Memory B cell (primary cell): ENCODE measurements around the gene MYLK4.

Source experiments
- ATAC-seq: fragments of 150-1000 bp; cut with Tn5 transposase; 2 replicates; pipeline ENCODE4 v1.10.0; 2021; ENCODE audit warnings: low read depth, mild to moderate bottlenecking, moderate library complexity
- DNase-seq, 2 donors: peaks; one replicate each; pipeline ENCODE4 v3.0.0; 2022; ENCODE audit warnings: low spot score in 2 of 2
- H3K27ac Mint-ChIP-seq: one replicate; pipeline ENCODE4 v1.8.0; 2022; ENCODE audit warnings: mild to moderate bottlenecking, moderate library complexity, mixed read lengths
- H3K27me3 Mint-ChIP-seq: one replicate; pipeline ENCODE4 v1.8.0; 2022; ENCODE audit warnings: mixed read lengths
- H3K36me3 Mint-ChIP-seq: one replicate; pipeline ENCODE4 v1.8.0; 2022; ENCODE audit warnings: mild to moderate bottlenecking, mixed read lengths
- H3K4me1 Mint-ChIP-seq: one replicate; pipeline ENCODE4 v1.8.0; 2022; ENCODE audit warnings: mixed read lengths
- H3K4me3 Mint-ChIP-seq: one replicate; pipeline ENCODE4 v1.8.0; 2022; ENCODE audit warnings: mild to moderate bottlenecking, moderate library complexity, mixed read lengths
- H3K9me3 Mint-ChIP-seq: one replicate; pipeline ENCODE4 v1.8.0; 2022; ENCODE audit warnings: mixed read lengths

Gene MYLK4

GRCh38 chr6:2632976-2633584, 117.6 kb downstream of the MYLK4 start:
- no peak overlapping the region for H3K27ac Mint-ChIP-seq
- H3K27me3 Mint-ChIP-seq: peaks cover 5% of the 10 kb centered on the region
- no peaks in the 10 kb centered on the region for H3K36me3 Mint-ChIP-seq
- no peaks in the 10 kb centered on the region for H3K4me1 Mint-ChIP-seq
- ATAC-seq (no peak), DNase-seq (no peak)
- H3K4me3 Mint-ChIP-seq: no peak overlapping the region
- no peaks in the 10 kb centered on the region for H3K9me3 Mint-ChIP-seq

- no peaks in the 10 kb centered on the region for H3K9me3 Mint-ChIP-seq
- no peak for ATAC-seq
- H3K36me3 Mint-ChIP-seq: no peaks in the 10 kb centered on the region
- peaks cover 4% of the 10 kb centered on the region for H3K27me3 Mint-ChIP-seq
- no peaks in the 10 kb centered on the region for H3K4me1 Mint-ChIP-seq
- H3K27ac Mint-ChIP-seq: no peak overlapping the region
- no peak overlapping the region for H3K4me3 Mint-ChIP-seq
- DNase-seq: no peak
These were observed 118.4 kb downstream of the MYLK4 start for GRCh38 chr6:2632368-2632767.

- Mint-ChIP-seq H3K36me3 (no peaks in the 10 kb centered on the region), H3K27ac (no peak overlapping the region), H3K4me1 (no peaks in the 10 kb centered on the region), H3K9me3 (no peaks in the 10 kb centered on the region), H3K4me3 (no peak overlapping the region), H3K27me3 (peaks cover 2% of the 10 kb centered on the region)
- no peak for DNase-seq
- no peak for ATAC-seq
These were observed 119.7 kb downstream of the MYLK4 start for GRCh38 chr6:2630891-2631571.

- Mint-ChIP-seq H3K27me3 (peaks cover 2% of the 10 kb centered on the region), H3K36me3 (no peaks in the 10 kb centered on the region), H3K9me3 (no peaks in the 10 kb centered on the region), H3K4me3 (no peak overlapping the region), H3K27ac (no peak overlapping the region), H3K4me1 (no peaks in the 10 kb centered on the region)
- DNase-seq (no peak), ATAC-seq (no peak)
These were observed 120.4 kb downstream of the MYLK4 start for GRCh38 chr6:2630359-2630758.

GRCh38 chr6:2626401-2626800, 124.3 kb downstream of the MYLK4 start:
- Mint-ChIP-seq H3K36me3 (no peaks in the 10 kb centered on the region), H3K27ac (no peak overlapping the region), H3K4me1 (no peaks in the 10 kb centered on the region), H3K27me3 (peaks cover 2% of the 10 kb centered on the region), H3K4me3 (no peak overlapping the region), H3K9me3 (no peaks in the 10 kb centered on the region)
- DNase-seq (no peak), ATAC-seq (no peak)

- no peak for DNase-seq
- no peak overlapping the region for H3K27ac Mint-ChIP-seq
- H3K9me3 Mint-ChIP-seq: no peaks in the 10 kb centered on the region
- no peaks in the 10 kb centered on the region for H3K4me1 Mint-ChIP-seq
- H3K36me3 Mint-ChIP-seq: no peaks in the 10 kb centered on the region
- H3K27me3 Mint-ChIP-seq: peaks cover 2% of the 10 kb centered on the region
- H3K4me3 Mint-ChIP-seq: no peak overlapping the region
- ATAC-seq: no peak
These were observed 125.1 kb downstream of the MYLK4 start for GRCh38 chr6:2625581-2625980.

GRCh38 chr6:2624177-2624576, 126.5 kb downstream of the MYLK4 start:
- Mint-ChIP-seq H3K4me1 (no peaks in the 10 kb centered on the region), H3K27me3 (peaks cover 2% of the 10 kb centered on the region), H3K9me3 (no peaks in the 10 kb centered on the region), H3K36me3 (no peaks in the 10 kb centered on the region), H3K4me3 (no peak overlapping the region), H3K27ac (no peak overlapping the region)
- DNase-seq (no peak), ATAC-seq (no peak)

- H3K4me3 Mint-ChIP-seq: no peak overlapping the region
- DNase-seq (no peak), ATAC-seq (no peak)
- no peaks in the 10 kb centered on the region for H3K9me3 Mint-ChIP-seq
- H3K27me3 Mint-ChIP-seq: peaks cover 3% of the 10 kb centered on the region
- no peak overlapping the region for H3K27ac Mint-ChIP-seq
- H3K36me3 Mint-ChIP-seq: no peaks in the 10 kb centered on the region
- no peaks in the 10 kb centered on the region for H3K4me1 Mint-ChIP-seq
These were observed 127.4 kb downstream of the MYLK4 start for GRCh38 chr6:2623295-2623694.

- H3K27me3 Mint-ChIP-seq: peaks cover 1% of the 10 kb centered on the region
- H3K27ac Mint-ChIP-seq: no peak overlapping the region
- DNase-seq: no peak
- H3K4me3 Mint-ChIP-seq: no peak overlapping the region
- ATAC-seq: no peak
- no peaks in the 10 kb centered on the region for H3K9me3 Mint-ChIP-seq
- H3K36me3 Mint-ChIP-seq: no peaks in the 10 kb centered on the region
- no peaks in the 10 kb centered on the region for H3K4me1 Mint-ChIP-seq
These were observed 128.1 kb downstream of the MYLK4 start for GRCh38 chr6:2622671-2623070.

- Mint-ChIP-seq H3K36me3 (no peaks in the 10 kb centered on the region), H3K27me3 (peaks cover 4% of the 10 kb centered on the region), H3K4me1 (no peaks in the 10 kb centered on the region), H3K27ac (no peak overlapping the region), H3K9me3 (no peaks in the 10 kb centered on the region), H3K4me3 (no peak overlapping the region)
- ATAC-seq: no peak
- DNase-seq: no peak
These were observed 131.1 kb downstream of the MYLK4 start for GRCh38 chr6:2619651-2620050.

- Mint-ChIP-seq H3K4me1 (no peaks in the 10 kb centered on the region), H3K4me3 (no peak overlapping the region), H3K9me3 (peaks cover 4% of the 10 kb centered on the region), H3K36me3 (no peaks in the 10 kb centered on the region), H3K27ac (no peak overlapping the region), H3K27me3 (peaks cover 10% of the 10 kb centered on the region)
- DNase-seq: no peak
- no peak for ATAC-seq
These were observed 133.0 kb downstream of the MYLK4 start for GRCh38 chr6:2617729-2618128.

- no peaks in the 10 kb centered on the region for H3K4me1 Mint-ChIP-seq
- H3K36me3 Mint-ChIP-seq: no peaks in the 10 kb centered on the region
- no peak for DNase-seq
- no peak overlapping the region for H3K27ac Mint-ChIP-seq
- peaks cover 10% of the 10 kb centered on the region for H3K27me3 Mint-ChIP-seq
- H3K4me3 Mint-ChIP-seq: no peak overlapping the region
- peaks cover 4% of the 10 kb centered on the region for H3K9me3 Mint-ChIP-seq
- no peak for ATAC-seq
These were observed 133.9 kb downstream of the MYLK4 start for GRCh38 chr6:2616811-2617210.

GRCh38 chr6:2615251-2615650, 135.5 kb downstream of the MYLK4 start:
- DNase-seq (no peak), ATAC-seq (no peak)
- no peak overlapping the region for H3K4me3 Mint-ChIP-seq
- H3K27ac Mint-ChIP-seq: no peak overlapping the region
- no peaks in the 10 kb centered on the region for H3K4me1 Mint-ChIP-seq
- H3K9me3 Mint-ChIP-seq: peaks cover 4% of the 10 kb centered on the region
- H3K27me3 Mint-ChIP-seq: peaks cover 10% of the 10 kb centered on the region
- no peaks in the 10 kb centered on the region for H3K36me3 Mint-ChIP-seq

GRCh38 chr6:2614846-2615245, 135.9 kb downstream of the MYLK4 start:
- Mint-ChIP-seq H3K4me3 (no peak overlapping the region), H3K9me3 (peaks cover 4% of the 10 kb centered on the region), H3K27me3 (peaks cover 14% of the 10 kb centered on the region), H3K4me1 (no peaks in the 10 kb centered on the region), H3K36me3 (no peaks in the 10 kb centered on the region), H3K27ac (no peak overlapping the region)
- DNase-seq: no peak
- ATAC-seq: no peak

- Mint-ChIP-seq H3K4me1 (no peaks in the 10 kb centered on the region), H3K36me3 (no peaks in the 10 kb centered on the region), H3K27ac (no peak overlapping the region), H3K4me3 (no peak overlapping the region), H3K27me3 (peaks cover 13% of the 10 kb centered on the region), H3K9me3 (peaks cover 4% of the 10 kb centered on the region)
- DNase-seq (no peak), ATAC-seq (no peak)
These were observed 136.6 kb downstream of the MYLK4 start for GRCh38 chr6:2614155-2614554.
